ENCODE data around the gene DAG1. TPM values are rescaled to one million over a fixed set of nuclear protein-coding genes. Genes with fewer than 3 reads are reported as not detected.

DAG1 gene
- polyA plus RNA-seq, 2 of the 4 experiments (the other 2 are of a cell fraction) = 46.6 to 59.6 TPM

GRCh38 chr3:49519296-49519695, 49.2 kb downstream of the DAG1 start:
- no peaks in the 10 kb centered on the region for H3K4me1 ChIP-seq
- no peak overlapping the region for H3K4me3 ChIP-seq
- DNase-seq (ENCODE audit: low read depth in 1 of 2, low spot score in 1 of 2) = no peak
- 99% methylated on average over 6 of the region's 6 CpGs for WGBS (ENCODE audit: missing lambda C conversion rate)
- no peak for ATAC-seq
- no peak for FAIRE-seq
- ChIA-PET CTCF (interaction anchor here (0.6 to 6.9 kb wide), 5 partner anchors 14 to 153 kb away, joined by 3 to 33 read pairs (median 3); no protein-coding TSS in a partner anchor), POLR2A (no interaction called here)
- no peaks in the 10 kb centered on the region for H3K9me3 ChIP-seq
- TF ChIP-seq SREBF2 (IDR thresholded peaks at IDR 0.05) (no peak), FOXS1 (CRISPR knock-in tag; IDR thresholded peaks at IDR 0.05) (no peak), POLR2AphosphoS2 (conservative IDR thresholded peaks at IDR 0.05; ENCODE audit: low read length) (no peak), FOSB (CRISPR knock-in tag; IDR thresholded peaks at IDR 0.05) (no peak), MAX (IDR thresholded peaks at IDR 0.05) (no peak), USF2 (IDR thresholded peaks at IDR 0.05) (no peak), KDM5A (IDR thresholded peaks at IDR 0.05) (no peak), NFE2L2 (conservative IDR thresholded peaks at IDR 0.05; ENCODE audit: low read length) (no peak), E2F6 (IDR thresholded peaks at IDR 0.05; ENCODE audit: borderline replicate concordance, low read depth) (no peak), ZC3H11A (IDR thresholded peaks at IDR 0.05) (no peak), KDM1A (IDR thresholded peaks at IDR 0.05; ENCODE audit: low read depth) (no peak), CTCF (IDR thresholded peaks at IDR 0.05) (no peak)
- no peak overlapping the region for H3K27ac ChIP-seq
- no peak overlapping the region for H3K4me2 ChIP-seq

- TF ChIP-seq FOSB (CRISPR knock-in tag; IDR thresholded peaks at IDR 0.05) (no peak), FOSL2 (IDR thresholded peaks at IDR 0.05) (no peak), FOSL2 (CRISPR knock-in tag; IDR thresholded peaks at IDR 0.05) (no peak), MAZ (IDR thresholded peaks at IDR 0.05; ENCODE audit: borderline replicate concordance, low read depth, low read length) (no peak), RCOR1 (IDR thresholded peaks at IDR 0.05; ENCODE audit: low read depth, low read length) (no peak), ZNF302 (CRISPR knock-in tag; IDR thresholded peaks at IDR 0.05) (no peak), NPAS2 (CRISPR knock-in tag; IDR thresholded peaks at IDR 0.05; ENCODE audit: borderline replicate concordance) (no peak), MYC (IDR thresholded peaks at IDR 0.05; ENCODE audit: borderline replicate concordance, low read length) (no peak), USF2 (IDR thresholded peaks at IDR 0.05) (no peak), RARB (CRISPR knock-in tag; IDR thresholded peaks at IDR 0.05) (no peak), EHF (CRISPR knock-in tag; IDR thresholded peaks at IDR 0.05) (no peak), EHMT2 (IDR thresholded peaks at IDR 0.05; ENCODE audit: low read depth) (no peak), RAD21 (conservative IDR thresholded peaks at IDR 0.05 in 1 of 2, IDR thresholded peaks at IDR 0.05 in 1 of 2) (no peak), ESRRA (IDR thresholded peaks at IDR 0.05; ENCODE audit: borderline replicate concordance, low read length) (no peak), POLR2AphosphoS2 (conservative IDR thresholded peaks at IDR 0.05; ENCODE audit: low read length) (no peak)
Observed at GRCh38 chr3:49519916-49520385, 49.9 kb downstream of the DAG1 start.

More at GRCh38 chr3:49519916-49520385, 49.9 kb downstream of the DAG1 start:
- ChIA-PET CTCF (interaction anchor here (0.8 to 6.9 kb wide), 3 partner anchors 20 to 151 kb away, joined by 3 to 33 read pairs (median 4); no protein-coding TSS in a partner anchor), POLR2A (no interaction called here)
- Histone ChIP-seq H3K4me2 (no peak overlapping the region), H3K27ac (no peak overlapping the region), H3K4me3 (no peak overlapping the region), H3K9me3 (no peaks in the 10 kb centered on the region), H3K4me1 (no peaks in the 10 kb centered on the region)
- 91% methylated on average over 2 of the region's 2 CpGs for WGBS (ENCODE audit: missing lambda C conversion rate)
- FAIRE-seq (no peak), DNase-seq (ENCODE audit: low read depth in 1 of 2, low spot score in 1 of 2) (no peak), ATAC-seq (no peak; a peak in 1 of 6 replicates)

Data from A549 (cell line).